ENCODE data around the gene ADGRF3. TPM values are rescaled to one million over a fixed set of nuclear protein-coding genes. Genes with fewer than 3 reads are reported as not detected.

ADGRF3 gene
- total and polyA plus RNA-seq, 2 of the 13 experiments (the other 11 are each of a cell fraction or from before 2014, with no cell fraction given), result 0.40 to 1.5 TPM

DNA sequence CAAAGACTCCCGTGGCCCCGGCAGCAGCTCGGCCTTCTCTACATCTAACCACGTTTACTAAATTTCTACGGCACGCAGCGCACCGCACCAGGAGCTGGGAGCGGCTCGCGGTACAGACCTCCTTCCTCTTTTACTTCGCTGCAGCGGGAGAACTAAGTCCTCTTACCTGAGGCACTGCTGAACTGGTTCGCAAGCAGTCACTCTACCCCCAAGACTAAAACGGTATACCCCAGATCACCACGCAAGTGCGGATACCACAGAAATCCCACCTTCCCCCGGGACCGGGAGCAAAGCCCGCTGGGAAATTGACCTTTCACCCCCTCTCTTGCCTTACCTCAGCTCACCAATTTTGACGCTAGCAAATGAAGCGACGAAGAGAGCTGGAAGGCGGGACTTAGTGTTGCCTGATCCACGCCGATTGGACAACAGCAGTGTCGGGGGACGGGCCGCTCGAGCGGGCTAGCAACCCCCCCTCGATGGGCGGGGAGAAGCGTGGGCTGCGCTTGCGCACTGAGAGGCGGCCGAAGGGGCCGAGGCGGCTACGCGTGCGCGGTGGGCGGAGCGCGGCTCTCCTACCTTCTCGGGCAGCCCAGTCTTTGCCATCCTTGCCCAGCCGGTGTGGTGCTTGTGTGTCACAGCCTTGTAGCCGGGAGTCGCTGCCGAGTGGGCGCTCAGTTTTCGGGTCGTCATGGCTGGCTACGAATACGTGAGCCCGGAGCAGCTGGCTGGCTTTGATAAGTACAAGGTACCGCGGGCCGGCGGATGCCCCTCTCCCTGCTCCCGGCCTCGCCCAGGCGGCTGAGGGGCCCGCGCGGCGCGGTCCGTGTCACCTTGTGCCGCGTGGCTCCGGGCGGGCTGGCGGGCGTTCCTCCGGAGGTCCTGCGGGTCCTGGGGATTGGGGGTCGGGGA is 790 bp downstream of the ADGRF3 start, which contains the start of gene SELENOI (continued):
- TF ChIP-seq, protein P1, sequence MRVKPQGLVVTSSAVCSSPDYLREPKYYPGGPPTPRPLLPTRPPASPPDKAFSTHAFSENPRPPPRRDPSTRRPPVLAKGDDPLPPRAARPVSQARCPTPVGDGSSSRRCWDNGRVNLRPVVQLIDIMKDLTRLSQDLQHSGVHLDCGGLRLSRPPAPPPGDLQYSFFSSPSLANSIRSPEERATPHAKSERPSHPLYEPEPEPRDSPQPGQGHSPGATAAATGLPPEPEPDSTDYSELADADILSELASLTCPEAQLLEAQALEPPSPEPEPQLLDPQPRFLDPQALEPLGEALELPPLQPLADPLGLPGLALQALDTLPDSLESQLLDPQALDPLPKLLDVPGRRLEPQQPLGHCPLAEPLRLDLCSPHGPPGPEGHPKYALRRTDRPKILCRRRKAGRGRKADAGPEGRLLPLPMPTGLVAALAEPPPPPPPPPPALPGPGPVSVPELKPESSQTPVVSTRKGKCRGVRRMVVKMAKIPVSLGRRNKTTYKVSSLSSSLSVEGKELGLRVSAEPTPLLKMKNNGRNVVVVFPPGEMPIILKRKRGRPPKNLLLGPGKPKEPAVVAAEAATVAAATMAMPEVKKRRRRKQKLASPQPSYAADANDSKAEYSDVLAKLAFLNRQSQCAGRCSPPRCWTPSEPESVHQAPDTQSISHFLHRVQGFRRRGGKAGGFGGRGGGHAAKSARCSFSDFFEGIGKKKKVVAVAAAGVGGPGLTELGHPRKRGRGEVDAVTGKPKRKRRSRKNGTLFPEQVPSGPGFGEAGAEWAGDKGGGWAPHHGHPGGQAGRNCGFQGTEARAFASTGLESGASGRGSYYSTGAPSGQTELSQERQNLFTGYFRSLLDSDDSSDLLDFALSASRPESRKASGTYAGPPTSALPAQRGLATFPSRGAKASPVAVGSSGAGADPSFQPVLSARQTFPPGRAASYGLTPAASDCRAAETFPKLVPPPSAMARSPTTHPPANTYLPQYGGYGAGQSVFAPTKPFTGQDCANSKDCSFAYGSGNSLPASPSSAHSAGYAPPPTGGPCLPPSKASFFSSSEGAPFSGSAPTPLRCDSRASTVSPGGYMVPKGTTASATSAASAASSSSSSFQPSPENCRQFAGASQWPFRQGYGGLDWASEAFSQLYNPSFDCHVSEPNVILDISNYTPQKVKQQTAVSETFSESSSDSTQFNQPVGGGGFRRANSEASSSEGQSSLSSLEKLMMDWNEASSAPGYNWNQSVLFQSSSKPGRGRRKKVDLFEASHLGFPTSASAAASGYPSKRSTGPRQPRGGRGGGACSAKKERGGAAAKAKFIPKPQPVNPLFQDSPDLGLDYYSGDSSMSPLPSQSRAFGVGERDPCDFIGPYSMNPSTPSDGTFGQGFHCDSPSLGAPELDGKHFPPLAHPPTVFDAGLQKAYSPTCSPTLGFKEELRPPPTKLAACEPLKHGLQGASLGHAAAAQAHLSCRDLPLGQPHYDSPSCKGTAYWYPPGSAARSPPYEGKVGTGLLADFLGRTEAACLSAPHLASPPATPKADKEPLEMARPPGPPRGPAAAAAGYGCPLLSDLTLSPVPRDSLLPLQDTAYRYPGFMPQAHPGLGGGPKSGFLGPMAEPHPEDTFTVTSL (CRISPR knock-in tag; IDR thresholded peaks at IDR 0.05; ENCODE audit: borderline replicate concordance), result peak; percentile 44
- TF ChIP-seq KDM1A (CRISPR knock-in tag; IDR thresholded peaks at IDR 0.05) (no peak), MAFK (conservative IDR thresholded peaks at IDR 0.05 in 1 of 2, IDR thresholded peaks at IDR 0.05 in 1 of 2; ENCODE audit: low read length in 2 of 2) (no peak), ZNF326 (CRISPR knock-in tag; IDR thresholded peaks at IDR 0.05; ENCODE audit: borderline replicate concordance) (no peak), SMYD3 (CRISPR knock-in tag; IDR thresholded peaks at IDR 0.05) (peak; percentile 87; the same call in 1 of the 2 replicates)
- TF ChIP-seq, protein P2, sequence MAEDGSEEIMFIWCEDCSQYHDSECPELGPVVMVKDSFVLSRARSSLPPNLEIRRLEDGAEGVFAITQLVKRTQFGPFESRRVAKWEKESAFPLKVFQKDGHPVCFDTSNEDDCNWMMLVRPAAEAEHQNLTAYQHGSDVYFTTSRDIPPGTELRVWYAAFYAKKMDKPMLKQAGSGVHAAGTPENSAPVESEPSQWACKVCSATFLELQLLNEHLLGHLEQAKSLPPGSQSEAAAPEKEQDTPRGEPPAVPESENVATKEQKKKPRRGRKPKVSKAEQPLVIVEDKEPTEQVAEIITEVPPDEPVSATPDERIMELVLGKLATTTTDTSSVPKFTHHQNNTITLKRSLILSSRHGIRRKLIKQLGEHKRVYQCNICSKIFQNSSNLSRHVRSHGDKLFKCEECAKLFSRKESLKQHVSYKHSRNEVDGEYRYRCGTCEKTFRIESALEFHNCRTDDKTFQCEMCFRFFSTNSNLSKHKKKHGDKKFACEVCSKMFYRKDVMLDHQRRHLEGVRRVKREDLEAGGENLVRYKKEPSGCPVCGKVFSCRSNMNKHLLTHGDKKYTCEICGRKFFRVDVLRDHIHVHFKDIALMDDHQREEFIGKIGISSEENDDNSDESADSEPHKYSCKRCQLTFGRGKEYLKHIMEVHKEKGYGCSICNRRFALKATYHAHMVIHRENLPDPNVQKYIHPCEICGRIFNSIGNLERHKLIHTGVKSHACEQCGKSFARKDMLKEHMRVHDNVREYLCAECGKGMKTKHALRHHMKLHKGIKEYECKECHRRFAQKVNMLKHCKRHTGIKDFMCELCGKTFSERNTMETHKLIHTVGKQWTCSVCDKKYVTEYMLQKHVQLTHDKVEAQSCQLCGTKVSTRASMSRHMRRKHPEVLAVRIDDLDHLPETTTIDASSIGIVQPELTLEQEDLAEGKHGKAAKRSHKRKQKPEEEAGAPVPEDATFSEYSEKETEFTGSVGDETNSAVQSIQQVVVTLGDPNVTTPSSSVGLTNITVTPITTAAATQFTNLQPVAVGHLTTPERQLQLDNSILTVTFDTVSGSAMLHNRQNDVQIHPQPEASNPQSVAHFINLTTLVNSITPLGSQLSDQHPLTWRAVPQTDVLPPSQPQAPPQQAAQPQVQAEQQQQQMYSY (CRISPR knock-in tag; IDR thresholded peaks at IDR 0.05), result no peak
- TF ChIP-seq, protein P3, sequence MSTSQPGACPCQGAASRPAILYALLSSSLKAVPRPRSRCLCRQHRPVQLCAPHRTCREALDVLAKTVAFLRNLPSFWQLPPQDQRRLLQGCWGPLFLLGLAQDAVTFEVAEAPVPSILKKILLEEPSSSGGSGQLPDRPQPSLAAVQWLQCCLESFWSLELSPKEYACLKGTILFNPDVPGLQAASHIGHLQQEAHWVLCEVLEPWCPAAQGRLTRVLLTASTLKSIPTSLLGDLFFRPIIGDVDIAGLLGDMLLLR (CRISPR knock-in tag; IDR thresholded peaks at IDR 0.05), result peak; percentile 48
- TF ChIP-seq, protein P4, sequence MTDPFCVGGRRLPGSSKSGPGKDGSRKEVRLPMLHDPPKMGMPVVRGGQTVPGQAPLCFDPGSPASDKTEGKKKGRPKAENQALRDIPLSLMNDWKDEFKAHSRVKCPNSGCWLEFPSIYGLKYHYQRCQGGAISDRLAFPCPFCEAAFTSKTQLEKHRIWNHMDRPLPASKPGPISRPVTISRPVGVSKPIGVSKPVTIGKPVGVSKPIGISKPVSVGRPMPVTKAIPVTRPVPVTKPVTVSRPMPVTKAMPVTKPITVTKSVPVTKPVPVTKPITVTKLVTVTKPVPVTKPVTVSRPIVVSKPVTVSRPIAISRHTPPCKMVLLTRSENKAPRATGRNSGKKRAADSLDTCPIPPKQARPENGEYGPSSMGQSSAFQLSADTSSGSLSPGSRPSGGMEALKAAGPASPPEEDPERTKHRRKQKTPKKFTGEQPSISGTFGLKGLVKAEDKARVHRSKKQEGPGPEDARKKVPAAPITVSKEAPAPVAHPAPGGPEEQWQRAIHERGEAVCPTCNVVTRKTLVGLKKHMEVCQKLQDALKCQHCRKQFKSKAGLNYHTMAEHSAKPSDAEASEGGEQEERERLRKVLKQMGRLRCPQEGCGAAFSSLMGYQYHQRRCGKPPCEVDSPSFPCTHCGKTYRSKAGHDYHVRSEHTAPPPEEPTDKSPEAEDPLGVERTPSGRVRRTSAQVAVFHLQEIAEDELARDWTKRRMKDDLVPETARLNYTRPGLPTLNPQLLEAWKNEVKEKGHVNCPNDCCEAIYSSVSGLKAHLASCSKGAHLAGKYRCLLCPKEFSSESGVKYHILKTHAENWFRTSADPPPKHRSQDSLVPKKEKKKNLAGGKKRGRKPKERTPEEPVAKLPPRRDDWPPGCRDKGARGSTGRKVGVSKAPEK (CRISPR knock-in tag; IDR thresholded peaks at IDR 0.05; ENCODE audit: borderline replicate concordance), result 0 out of 2 replicates have a peak, but pooled peaks have one; percentile 43
- TF ChIP-seq, protein P5, sequence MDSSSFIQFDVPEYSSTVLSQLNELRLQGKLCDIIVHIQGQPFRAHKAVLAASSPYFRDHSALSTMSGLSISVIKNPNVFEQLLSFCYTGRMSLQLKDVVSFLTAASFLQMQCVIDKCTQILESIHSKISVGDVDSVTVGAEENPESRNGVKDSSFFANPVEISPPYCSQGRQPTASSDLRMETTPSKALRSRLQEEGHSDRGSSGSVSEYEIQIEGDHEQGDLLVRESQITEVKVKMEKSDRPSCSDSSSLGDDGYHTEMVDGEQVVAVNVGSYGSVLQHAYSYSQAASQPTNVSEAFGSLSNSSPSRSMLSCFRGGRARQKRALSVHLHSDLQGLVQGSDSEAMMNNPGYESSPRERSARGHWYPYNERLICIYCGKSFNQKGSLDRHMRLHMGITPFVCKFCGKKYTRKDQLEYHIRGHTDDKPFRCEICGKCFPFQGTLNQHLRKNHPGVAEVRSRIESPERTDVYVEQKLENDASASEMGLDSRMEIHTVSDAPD (CRISPR knock-in tag; IDR thresholded peaks at IDR 0.05), result no peak; the same call in none of the 2 replicates
